HG02938 (cell line): ENCODE data around the gene SDR39U1.

Source experiments
- ATAC-seq: cut with Tn5 transposase; IDR thresholded peaks from one replicate; pipeline ENCODE4 v1.9.1; 2021; ENCODE audit warnings: mild to moderate bottlenecking, moderate library complexity; ENCODE audit not compliant: unreplicated experiment

Gene SDR39U1

DNA sequence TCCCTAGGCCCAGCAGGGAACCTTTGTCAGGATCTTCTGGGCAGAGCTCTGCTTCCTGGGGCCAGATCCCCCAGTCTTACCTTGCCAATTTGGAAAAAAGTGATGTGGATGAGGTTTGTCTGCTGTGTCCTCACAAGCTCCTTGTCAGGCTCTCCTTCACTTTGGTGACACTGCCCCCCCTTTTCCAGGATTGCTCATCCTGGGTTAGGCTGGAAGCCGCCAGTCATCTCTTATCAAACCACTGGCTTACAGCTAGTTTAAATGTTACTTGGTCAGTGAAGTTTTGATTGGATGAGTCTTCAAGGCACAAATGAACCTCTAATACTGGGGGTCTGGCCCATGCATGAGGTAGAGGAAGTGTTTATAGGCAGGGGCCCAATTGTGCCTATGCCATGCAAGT, 28.5 kb downstream of the SDR39U1 start:
- ATAC-seq, result no peak

DNA sequence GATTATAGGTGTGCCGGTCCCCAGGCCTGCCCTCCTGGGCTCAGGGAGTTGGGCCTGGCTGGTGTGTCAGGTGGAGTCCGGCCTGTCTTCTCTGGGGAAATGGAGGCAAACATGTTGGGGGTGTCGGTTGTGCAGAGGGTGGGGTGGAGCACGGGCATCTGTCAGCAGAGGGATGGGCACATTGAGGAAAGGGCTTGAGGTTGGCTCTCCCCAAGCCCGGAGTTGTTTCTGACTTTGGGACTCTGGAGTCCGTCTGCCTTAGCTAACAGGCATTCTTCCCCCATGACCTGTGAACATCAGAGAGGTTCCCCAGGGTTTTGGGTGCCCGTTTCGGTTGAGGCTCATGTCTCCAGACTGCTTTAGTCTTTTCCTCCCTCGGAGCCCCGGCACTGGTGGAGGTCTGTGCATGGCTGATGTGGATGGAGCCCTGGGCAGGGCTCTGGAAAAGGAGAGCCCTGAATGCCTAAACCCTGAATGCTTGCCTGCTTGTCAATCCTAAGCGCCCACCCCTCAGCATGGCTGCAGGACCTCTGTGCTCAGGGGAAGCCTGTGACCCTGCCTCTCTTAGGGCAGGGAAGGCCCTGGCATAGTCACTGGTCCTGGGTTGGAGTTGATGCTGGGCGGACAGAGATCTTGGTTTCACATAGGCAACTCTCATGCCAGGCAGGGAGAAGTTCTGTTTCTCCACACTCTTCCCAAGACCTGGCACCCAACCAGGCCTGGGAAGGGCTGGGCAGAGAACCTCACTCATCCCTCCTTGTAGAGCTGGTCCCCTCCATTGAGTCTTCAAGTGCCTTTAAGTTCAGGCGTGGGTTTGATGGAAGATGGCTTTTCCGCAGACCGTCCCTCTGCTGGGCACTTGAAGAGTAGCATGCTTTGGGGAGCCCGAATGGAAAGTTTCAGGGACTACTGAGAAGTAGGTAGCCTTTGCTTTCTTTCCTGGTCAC, 30.9 kb downstream of the SDR39U1 start:
- no peak for ATAC-seq

DNA sequence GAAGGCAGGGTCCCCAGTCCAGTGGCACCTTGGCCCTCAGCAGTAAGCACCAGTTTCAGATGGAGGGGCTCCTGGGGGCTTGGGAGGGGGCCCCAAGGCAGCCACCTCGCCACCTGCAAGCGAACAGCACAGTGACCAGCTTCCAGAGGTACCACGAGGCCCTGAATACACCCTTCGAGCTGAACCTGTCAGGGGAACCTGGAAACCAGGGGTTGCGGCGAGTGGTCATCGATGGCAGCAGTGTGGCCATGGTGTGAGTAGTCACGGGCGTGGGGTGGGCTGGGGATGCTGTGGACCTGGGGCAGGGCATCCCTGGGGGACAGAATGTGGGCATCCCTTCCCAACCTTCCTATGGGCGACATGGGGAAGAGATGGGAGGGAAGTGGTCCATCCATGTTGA, 32.6 kb downstream of the SDR39U1 start:
- ATAC-seq, result no peak

DNA sequence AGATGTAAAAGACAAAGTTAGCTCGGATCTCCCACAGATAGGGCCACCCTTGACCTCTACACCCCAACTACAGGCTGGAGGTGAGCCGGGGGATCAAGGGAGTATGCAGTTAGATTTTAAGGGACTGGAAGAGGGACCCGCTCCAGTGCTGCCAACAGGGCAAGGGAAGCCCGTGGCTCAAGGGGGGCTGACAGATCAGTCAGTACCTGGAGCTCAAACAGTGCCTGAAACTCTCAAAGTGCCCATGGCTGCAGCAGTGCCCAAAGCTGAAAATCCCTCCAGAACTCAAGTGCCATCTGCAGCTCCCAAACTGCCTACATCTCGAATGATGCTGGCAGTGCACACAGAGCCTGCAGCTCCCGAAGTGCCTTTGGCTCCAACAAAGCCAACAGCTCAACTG, 33.4 kb downstream of the SDR39U1 start:
- ATAC-seq, result no peak

DNA sequence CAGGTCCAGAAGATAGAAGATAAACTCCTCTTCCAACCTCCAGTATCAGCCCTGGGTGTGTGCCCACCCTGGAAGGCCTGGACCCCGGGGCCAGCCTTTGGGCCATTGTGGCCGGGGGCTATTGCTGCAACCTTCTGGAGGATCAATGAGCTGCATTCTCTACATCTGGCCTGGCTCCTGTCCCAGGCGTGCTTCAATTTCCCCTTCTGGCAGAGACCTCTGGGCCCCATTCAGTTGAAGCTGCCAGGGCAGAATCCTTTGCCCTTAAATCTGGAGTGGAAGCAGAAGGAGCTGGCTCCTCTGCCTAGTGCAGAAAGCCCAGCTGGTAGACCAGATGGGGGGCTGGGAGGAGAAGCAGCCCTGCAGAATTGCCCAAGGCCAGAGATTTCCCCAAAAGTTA, 33.8 kb downstream of the SDR39U1 start:
- ATAC-seq, result no peak

DNA sequence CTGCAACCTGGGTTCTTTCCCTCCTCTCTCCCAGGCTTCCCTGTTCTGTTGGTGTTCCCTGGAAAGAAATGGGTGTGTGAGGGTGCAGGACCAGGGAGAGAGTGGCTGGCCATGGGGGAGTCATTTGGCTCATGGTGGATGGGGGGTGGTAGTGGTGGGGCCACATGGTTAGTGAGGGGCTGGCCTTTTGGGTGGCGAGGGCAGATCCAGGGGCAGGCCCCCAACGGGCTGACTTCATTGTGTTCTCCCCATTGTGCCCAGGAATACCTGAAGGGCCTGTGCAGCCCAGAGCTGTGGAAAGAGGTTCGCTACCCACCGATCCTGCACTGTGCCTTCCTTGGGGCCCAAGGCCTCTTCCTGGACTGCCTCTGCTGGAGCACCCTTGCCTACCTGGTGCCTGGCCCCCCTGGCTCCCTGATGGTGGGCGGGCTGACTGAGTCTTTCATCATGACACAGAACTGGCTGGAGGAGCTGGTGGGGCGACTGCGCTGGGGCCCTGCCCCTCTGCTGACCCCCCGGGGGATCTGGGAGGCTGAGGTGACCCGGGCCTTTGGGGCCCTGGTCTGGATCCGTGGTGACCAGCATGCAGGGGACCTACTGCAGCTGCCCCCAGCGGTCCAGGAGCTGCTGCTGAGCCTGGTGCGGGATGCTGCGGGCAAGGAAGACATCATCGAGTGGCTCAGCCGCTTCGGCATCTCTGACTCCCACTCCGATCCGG, 34.8 kb downstream of the SDR39U1 start:
- ATAC-seq, result no peak

DNA sequence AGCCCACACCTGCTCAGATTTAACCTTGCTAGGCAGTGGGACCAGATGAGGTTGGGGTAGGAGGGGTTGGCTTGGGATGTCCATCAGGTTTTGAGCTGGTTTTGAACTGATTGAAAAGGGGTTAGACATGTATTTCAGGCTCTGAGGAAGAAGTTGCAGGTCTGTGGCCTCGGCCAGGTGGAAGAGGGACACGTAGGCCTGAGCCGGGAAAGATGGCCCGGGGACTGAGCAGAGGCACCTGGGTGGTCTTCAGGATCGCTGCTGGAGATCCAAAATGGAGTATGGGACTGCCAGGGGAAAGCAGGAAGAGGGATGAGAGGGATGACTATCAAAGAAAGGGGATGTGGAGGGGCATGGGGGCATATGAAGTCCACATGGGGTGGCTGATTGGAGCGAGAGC, 36.2 kb downstream of the SDR39U1 start:
- no peak for ATAC-seq

DNA sequence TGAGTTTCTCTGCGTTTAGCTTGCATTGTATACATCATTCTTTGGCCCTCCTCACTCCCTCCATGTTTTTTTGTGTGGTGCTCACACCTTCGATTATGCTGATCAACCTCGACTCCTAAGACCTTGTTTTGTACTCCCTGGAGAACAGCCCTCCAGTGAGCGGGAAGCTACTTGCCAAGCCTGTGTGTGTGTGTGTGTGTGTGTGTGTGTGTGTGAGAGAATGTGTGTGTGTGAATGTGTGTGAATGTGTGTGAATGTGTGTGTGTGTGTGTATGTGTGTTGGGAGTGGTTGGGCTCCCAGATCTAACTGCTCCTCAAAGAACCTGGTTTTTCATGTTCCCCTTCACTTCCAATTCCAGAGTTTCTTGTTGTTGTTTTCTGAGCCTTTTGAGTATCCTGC, 37.8 kb downstream of the SDR39U1 start:
- ATAC-seq, result no peak

DNA sequence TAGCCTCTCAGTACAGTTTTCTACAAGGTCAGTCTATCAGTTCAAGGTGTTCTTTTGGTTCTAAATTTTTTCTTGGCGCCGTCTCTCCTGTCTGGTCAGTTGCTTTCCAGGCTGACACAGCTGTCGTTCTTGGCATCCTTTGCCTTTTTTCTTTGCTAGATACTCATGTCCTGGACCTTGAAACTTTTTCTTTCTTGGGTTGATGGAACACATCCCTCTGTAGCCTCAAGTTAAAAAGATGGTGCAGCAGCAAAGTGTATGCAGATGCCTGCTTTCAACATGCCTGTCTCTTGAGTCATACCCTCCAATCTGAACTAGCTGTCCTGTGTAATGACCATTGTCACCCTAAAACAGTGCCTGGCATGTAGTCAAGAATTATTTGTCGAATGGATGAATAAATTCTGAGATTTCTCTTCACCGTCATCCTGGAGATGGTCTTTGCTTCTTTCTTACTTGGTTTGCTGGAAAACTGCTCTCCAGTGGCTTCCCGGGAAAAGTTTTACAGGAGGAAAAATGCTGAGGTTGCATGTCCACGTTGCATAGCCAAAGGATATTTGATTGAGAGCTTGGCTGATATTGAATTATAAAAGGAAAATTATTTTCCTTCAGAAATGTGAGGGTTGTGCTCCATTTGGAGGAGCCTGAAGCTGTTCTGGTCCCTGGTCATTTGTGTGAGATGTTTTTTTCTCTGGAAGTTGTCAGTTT, 39.1 kb downstream of the SDR39U1 start:
- ATAC-seq, result no peak

DNA sequence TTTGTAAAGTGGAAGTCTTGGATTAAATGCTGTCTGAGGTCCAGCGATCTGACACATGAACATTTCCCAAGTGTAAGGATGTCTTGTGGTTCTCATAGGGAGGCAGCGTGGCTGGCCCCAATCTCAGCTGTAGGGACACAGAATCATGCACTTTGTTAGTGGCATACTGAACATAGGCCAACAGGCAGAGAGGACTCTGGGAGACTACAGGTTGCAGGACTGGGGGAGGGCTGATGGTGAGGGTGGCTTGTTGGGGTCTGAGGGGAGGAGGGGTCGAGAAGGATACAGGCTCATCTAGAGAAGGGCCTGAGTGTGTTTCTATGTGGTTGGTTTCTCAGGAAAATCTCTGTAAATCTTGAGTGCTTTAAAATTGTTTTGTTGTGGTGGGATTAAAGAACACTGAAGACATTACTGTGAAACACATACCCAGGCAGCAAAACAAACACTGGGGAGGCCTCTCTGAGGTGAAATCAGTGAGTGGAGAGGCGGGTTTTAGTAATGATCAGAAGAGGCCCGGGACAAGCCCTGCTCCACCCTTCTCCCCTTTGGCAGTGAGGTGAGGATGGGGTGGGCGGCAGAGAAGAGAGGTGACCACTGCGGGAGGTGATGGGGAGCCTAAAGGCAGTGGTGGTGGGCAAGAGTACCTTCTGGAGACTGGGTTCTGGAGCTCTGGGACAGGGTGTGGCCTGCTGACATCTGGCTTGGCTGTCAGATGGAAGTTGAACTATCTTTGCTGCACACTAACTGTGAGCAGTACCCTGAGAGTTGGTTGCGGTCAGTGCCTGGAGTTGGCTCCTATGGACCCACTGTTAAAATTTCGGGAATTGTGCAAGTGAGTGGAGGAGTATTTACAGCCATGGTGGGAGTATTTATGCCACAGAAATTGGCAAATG, 40.5 kb downstream of the SDR39U1 start:
- no peak for ATAC-seq

DNA sequence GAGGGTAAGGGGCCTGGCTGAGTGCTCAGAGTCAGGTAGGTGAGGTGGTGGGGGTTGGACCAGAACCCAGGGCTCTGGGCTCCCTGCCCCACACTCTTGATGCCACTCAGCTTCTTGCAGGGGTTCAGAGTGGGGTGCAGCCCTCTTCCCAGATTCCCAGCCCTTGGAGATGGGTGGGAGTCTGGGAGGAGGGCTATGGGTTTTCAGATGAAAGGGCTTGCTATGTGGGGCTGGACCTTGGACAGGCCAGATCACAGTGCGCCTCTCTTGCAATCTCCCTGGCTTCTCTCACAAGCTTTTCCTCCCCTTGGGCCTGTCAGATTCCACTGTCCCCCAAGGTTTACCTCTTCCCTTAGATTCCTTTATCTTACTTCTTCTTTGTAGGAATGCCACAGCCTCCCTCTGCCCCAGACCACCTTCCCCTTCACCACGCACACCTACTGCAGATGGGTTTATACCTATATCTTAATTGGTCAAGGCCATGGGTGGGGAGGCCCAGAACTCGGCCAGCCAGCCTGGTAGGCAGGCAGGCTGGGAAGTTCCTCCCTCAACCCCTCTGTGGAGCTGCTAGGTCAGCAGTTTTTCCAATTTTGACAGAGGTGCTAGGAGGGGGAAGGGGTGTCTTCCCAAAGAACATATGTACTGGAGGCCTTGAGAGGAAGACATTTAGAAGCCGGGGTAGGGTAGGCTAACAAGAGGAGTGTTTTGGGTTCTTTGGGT, 42.4 kb downstream of the SDR39U1 start:
- no peak for ATAC-seq

DNA sequence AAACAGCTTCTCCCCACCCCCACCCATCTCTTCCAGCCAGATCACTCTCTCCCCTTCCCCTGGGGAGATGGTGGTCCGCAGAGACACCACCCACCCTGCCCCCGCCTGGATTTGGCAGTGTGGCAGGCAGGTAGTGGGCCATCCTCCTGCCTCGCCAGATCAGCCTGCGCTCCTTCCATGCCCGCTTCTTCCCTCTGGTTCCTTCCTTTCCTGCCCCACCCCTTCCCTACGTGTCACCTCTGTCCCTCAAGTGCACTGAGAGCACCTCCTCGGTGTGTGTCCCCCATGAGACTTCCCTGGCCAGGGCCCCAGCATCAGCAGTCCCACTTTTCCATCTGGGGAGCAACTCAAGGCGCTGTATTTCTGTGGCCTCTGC, 43.1 kb downstream of the SDR39U1 start:
- no peak for ATAC-seq

DNA sequence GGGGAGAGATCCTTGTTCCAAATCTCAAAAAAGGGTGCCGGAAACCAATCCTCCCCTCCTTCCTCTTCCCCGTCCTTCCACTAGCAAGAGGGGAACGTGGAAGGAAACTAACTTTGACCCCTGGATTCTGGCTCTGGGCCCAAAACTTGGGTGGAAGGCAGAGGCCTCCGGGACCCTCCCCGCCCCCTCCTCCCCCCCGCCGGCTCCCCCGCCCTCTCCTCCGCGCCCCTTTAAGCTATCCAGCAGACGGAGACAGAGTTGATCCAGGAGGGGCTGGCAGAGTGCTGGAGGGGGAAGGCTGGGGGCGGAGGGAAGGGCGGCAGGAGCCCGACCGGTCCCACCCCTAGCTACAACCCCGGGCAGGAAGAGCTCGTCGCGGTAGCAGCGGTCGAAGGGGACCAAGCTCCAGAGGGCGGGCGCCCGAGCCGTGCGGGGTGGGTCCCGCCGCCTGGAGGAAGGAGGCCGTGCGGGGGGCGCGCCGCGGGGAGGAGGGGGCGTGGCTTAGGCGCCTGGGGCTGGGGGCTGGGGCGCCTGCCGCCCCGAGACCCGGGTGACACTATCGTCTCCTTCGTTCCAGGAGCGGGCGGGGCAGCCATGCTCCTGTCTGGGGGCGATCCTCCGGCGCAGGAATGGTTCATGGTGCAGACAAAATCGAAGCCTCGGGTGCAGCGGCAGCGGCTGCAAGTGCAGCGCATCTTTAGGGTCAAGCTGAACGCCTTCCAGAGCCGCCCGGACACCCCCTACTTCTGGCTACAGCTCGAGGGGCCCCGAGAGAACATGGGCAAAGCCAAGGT, 43.7 kb downstream of the SDR39U1 start, which contains the start of gene NYNRIN:
Gene NYNRIN (plus strand): TSS at position 351 of the 794 bp plus-strand sequence. CDS start 244 bp downstream, at position 595.
- ATAC-seq, result no peak

DNA sequence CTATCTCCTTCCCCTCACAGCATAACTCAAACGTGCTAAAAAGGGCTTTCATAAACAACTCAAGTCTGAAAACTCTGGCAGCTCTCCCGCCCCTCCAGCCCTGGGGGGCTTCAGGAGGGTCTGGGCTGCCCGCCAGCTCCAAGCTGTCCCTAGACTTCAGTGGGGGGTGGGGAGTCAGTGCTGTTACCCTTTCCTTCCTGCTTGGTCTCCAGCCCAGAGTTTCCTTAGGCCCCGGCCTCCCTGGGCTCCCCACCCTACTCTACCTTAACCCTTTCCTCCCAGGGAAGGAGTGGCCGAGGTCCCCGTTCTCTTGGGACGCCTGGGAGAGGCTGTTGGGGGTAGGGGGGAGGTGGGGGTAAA, 44.3 kb downstream of the SDR39U1 start:
- no peak for ATAC-seq

DNA sequence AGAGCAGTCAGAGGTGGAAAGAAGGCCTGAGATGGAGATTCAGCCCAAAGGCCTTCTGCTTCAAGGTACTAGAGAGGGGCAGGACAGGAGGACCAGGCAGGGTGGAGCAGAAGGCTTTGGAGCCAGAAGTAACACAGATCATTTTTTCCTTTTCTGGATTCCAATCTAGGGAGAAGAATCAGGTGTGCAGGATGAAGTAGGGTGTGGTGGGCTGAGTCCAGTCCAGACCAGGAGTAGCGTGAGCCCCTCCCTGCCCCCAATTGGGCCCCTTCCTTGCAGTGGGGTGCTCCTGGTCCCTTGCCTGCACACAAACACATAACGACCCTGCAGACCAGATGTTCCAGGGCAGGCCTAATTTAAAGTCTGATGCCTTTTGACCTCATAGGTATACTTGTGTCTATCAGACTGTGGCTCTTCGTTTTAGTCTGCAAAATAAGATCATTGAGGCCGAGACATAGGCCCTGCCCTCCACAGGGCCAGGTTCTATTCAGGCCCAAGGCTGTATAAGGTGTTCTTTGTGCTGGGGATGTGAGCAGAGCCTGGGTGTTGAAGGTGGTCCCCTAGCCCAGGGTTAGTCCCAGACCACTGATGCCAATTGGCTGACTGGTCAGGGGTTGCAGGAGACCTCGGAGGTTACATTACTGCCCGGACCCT, 44.8 kb downstream of the SDR39U1 start:
- ATAC-seq, result no peak

DNA sequence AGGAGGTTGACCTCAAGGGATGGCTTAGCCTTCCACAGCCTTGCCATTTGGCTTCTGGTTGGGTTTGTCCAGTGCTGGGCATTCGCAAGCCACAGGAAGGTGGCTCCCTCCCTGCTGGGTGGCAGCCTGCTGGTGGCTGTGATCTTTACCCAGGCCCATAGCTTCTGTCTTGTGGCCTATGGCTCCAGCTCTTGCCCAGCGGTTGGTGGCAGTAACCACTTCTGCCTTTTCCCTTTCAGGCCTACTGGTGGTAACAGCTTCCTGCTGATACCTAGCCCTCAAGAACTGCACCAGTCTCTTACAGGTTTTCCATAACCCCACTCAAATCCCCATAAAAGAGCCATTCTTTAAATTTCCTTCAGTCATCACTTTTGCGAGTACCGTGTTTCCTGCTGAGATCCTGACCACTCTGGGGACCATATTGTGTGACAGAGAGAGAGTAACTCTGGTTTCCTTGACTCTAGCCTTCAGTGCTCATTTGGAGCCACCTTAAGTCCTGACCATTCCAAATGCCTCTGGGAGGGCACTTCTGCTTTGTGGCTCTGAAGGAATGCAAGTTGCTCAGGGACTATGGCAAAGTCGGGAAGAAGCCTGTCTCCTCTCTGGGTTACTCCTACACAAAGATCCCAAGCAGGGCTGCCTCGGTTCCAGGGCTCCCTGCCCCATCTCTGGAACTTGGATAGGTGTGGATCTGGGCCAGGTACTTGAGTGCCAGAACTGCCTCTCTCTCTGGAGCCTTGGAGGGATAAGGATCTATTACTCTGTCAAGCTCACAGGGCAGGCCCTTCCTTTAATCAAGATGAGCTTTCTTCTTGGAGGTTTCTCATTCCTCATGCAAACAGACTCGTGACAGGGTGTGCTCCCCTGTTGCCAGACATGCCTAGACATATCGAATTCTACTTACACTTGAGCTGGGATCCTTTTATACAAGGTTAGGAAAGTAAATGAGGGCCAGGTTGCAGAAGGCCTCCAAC, 46.7 kb downstream of the SDR39U1 start:
- ATAC-seq, result no peak

DNA sequence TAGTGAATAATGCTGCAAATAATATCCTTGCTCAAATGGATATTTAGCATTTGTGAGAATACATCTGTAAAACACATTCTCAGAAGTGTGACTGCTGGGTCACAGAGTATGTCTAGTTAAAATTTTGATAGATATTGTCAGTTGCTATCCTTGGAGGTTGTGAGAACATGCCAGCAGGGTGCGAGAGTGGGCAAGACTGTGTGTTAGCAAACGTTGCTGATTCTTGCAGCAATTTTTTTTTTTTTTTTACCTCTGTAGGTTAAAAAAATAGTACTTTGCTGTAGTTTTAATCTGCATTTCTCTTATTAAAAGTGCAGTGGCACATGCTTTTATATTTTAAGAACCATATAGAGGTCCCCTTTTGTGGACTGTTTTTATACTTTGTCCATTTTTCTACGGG, 48.3 kb downstream of the SDR39U1 start:
- ATAC-seq, result no peak
